PC-9 (cell line): ENCODE measurements around the gene NIP7. TPM values are rescaled to one million over a fixed set of nuclear protein-coding genes. Genes with fewer than 3 reads are reported as not detected.

ENCODE experiments used
- BruUV-seq: library from RNA; stranded (reverse); fragments of 400-500 nt; replicated peaks from 2 replicates; lab custom pipeline; 2021; lab: Mats Ljungman, UMichigan
- CTCF ChIA-PET: fragments of 300-600 bp; sonication (Branson Sonifier 250); formaldehyde crosslinking; loops from one replicate; lab custom pipeline; 2022; ENCODE audit warnings: antibody characterized with exemption; lab: Charles Lee
- POLR2A ChIA-PET: fragments of 300-600 bp; sonication (Branson Sonifier 250); formaldehyde crosslinking; loops from one replicate; lab custom pipeline; 2022; ENCODE audit warnings: antibody characterized with exemption; ENCODE audit not compliant: unreplicated experiment; lab: Charles Lee
- DNase-seq, 2 experiments: peaks; one replicate each; pipeline versions ENCODE4 v3.0.0 to v3.0.0-alpha.2; 2015 to 2022; ENCODE audit warnings: mixed read lengths in 1 of 2
- H2AFZ ChIP-seq: fragments of 200-600 bp; sonication (generic); 2 replicates; pipeline ENCODE4 v1.8.1; 2017; ENCODE audit warnings: antibody characterized with exemption
- H3F3A ChIP-seq: fragments of 200-600 bp; sonication (generic); 2 replicates; pipeline ENCODE4 v1.8.1; 2017; ENCODE audit warnings: antibody characterized with exemption, mild to moderate bottlenecking, low read depth; ENCODE audit not compliant: insufficient read depth
- H3K27ac ChIP-seq: fragments of 200-600 bp; sonication (generic); 2 replicates; pipeline ENCODE4 v1.6.1; 2016; ENCODE audit warnings: mixed run types
- H3K27me3 ChIP-seq: fragments of 200-600 bp; sonication (generic); 2 replicates; pipeline ENCODE4 v1.6.1; 2016; ENCODE audit warnings: low read depth, mixed run types; ENCODE audit not compliant: insufficient read depth
- H3K36me3 ChIP-seq: fragments of 200-600 bp; sonication (generic); 2 replicates; pipeline ENCODE4 v1.6.1; 2016; ENCODE audit warnings: low read depth, mixed run types
- H3K4me1 ChIP-seq: fragments of 200-600 bp; sonication (generic); replicated peaks from 2 replicates; pipeline ENCODE4 v1.6.1; 2016; ENCODE audit warnings: mixed run types; ENCODE audit not compliant: insufficient read depth
- H3K4me2 ChIP-seq: fragments of 200-600 bp; sonication (generic); 2 replicates; pipeline ENCODE4 v1.6.1; 2017; ENCODE audit warnings: mixed run types
- H3K4me3 ChIP-seq: fragments of 200-600 bp; sonication (generic); 2 replicates; pipeline ENCODE4 v1.6.1; 2016; ENCODE audit warnings: mixed run types
- H3K79me2 ChIP-seq: fragments of 200-600 bp; sonication (generic); 2 replicates; pipeline ENCODE4 v1.6.1; 2017; ENCODE audit warnings: low read depth, mixed run types
- H3K9me2 ChIP-seq: fragments of 200-600 bp; sonication (generic); 2 replicates; pipeline ENCODE4 v1.8.1; 2017; ENCODE audit warnings: mild to moderate bottlenecking; ENCODE audit not compliant: insufficient read depth
- H3K9me3 ChIP-seq: fragments of 200-600 bp; sonication (generic); 2 replicates; pipeline ENCODE4 v1.8.1; 2016; ENCODE audit warnings: low read depth; ENCODE audit not compliant: insufficient read depth
- H4K20me1 ChIP-seq: fragments of 200-600 bp; sonication (generic); 2 replicates; pipeline ENCODE4 v1.8.1; 2017; ENCODE audit not compliant: insufficient read depth
- CTCF ChIP-seq: fragments of 200-600 bp; sonication (generic); conservative IDR thresholded peaks from 2 replicates; pipeline ENCODE4 v1.6.1; 2017; ENCODE audit warnings: mixed run types, antibody characterized with exemption, mild to moderate bottlenecking, moderate library complexity
- EZH2 ChIP-seq: fragments of 200-600 bp; sonication (generic); IDR thresholded peaks from 2 replicates; pipeline ENCODE4 v1.8.0; 2017; ENCODE audit warnings: antibody characterized with exemption, low read depth
- intact Hi-C: fragments of 100-400 bp; cut with micrococcal nuclease; formaldehyde crosslinking; loops from one replicate; pipeline ENCODE4 v1.10.0; 2022; ENCODE audit not compliant: unreplicated experiment
- total RNA-seq: library from RNA; stranded (reverse); gene quantifications from 2 replicates; pipeline ENCODE4 v1.2.3, GENCODE V29; 2021

The NIP7 gene
- total RNA-seq, 1 experiment from 2014 or later = 23.6 TPM

GRCh38 chr16:69373019-69373418, 33.4 kb downstream of the NIP7 start:
- Histone ChIP-seq H2AFZ (no peak overlapping the region), H4K20me1 (peaks cover 4% of the 10 kb centered on the region; the same call in 1 of the 2 replicates), H3K79me2 (no peaks in the 10 kb centered on the region), H3K4me3 (no peak overlapping the region), H3K27ac (no peak overlapping the region), H3K27me3 (no peaks in the 10 kb centered on the region), H3F3A (0 out of 2 replicates have a peak, but pooled peaks cover 6% of the 10 kb centered on the region), H3K4me1 (no peaks in the 10 kb centered on the region), H3K4me2 (no peak overlapping the region), H3K36me3 (peaks cover 3% of the 10 kb centered on the region; the same call in 1 of the 2 replicates), H3K9me2 (no peaks in the 10 kb centered on the region), H3K9me3 (no peaks in the 10 kb centered on the region)
- TF ChIP-seq EZH2 (no peak), CTCF (no peak)
- no peak for DNase-seq
- intact Hi-C loops = no loop called here
- no TSS peak for BruUV-seq
- CTCF ChIA-PET = no interaction called here
- POLR2A ChIA-PET = no interaction called here

- H3K79me2 ChIP-seq = 0 out of 2 replicates have a peak, but pooled peaks cover 2% of the 10 kb centered on the region
- no TSS peak for BruUV-seq
- intact Hi-C loops = no loop called here
- peaks cover 6% of the 10 kb centered on the region; the same call in 1 of the 2 replicates for H3F3A ChIP-seq
- peaks cover 13% of the 10 kb centered on the region for H3K36me3 ChIP-seq
- TF ChIP-seq EZH2 (no peak), CTCF (no peak)
- no peak overlapping the region for H3K4me3 ChIP-seq
- no peak overlapping the region for H3K4me2 ChIP-seq
- H3K27ac ChIP-seq = no peak overlapping the region
- DNase-seq = no peak
- CTCF ChIA-PET = no interaction called here
- no peaks in the 10 kb centered on the region for H3K4me1 ChIP-seq
- H3K9me2 ChIP-seq = no peaks in the 10 kb centered on the region
- H2AFZ ChIP-seq = no peak overlapping the region
- peaks cover 4% of the 10 kb centered on the region; the same call in 1 of the 2 replicates for H4K20me1 ChIP-seq
- POLR2A ChIA-PET = no interaction called here
- no peaks in the 10 kb centered on the region for H3K9me3 ChIP-seq
- no peaks in the 10 kb centered on the region for H3K27me3 ChIP-seq
These were observed 37.0 kb downstream of the NIP7 start for GRCh38 chr16:69376393-69377059.

GRCh38 chr16:69378036-69378435, 38.5 kb downstream of the NIP7 start:
- H3K27me3 ChIP-seq = no peaks in the 10 kb centered on the region
- H3K4me1 ChIP-seq = no peaks in the 10 kb centered on the region
- H3K9me3 ChIP-seq = no peaks in the 10 kb centered on the region
- POLR2A ChIA-PET = interaction anchor here (0.6 kb wide), 1 partner anchor 308 kb away, joined by 5 read pairs; no protein-coding TSS in a partner anchor
- H3K9me2 ChIP-seq = no peaks in the 10 kb centered on the region
- peaks cover 4% of the 10 kb centered on the region; the same call in 1 of the 2 replicates for H4K20me1 ChIP-seq
- H3K36me3 ChIP-seq = peaks cover 26% of the 10 kb centered on the region
- no TSS peak for BruUV-seq
- intact Hi-C loops = no loop called here
- no peak overlapping the region for H2AFZ ChIP-seq
- no peak overlapping the region for H3K4me2 ChIP-seq
- H3K4me3 ChIP-seq = no peak overlapping the region
- H3K79me2 ChIP-seq = peaks cover 15% of the 10 kb centered on the region
- H3K27ac ChIP-seq = no peak overlapping the region
- TF ChIP-seq CTCF = no peak
- TF ChIP-seq EZH2 = no peak
- no peak for DNase-seq
- CTCF ChIA-PET = no interaction called here
- peaks cover 14% of the 10 kb centered on the region; the same call in 1 of the 2 replicates for H3F3A ChIP-seq
